IMR-90 (cell line): ENCODE measurements around the gene TULP3.
A peak's percentile ranks its signal among the peaks of the same experiment; 100 is the strongest.

Source experiments
- CEBPB ChIP-seq: IDR thresholded peaks from 2 replicates; pipeline ENCODE4 v1.6.1; 2012; ENCODE audit warnings: low read depth, low read length, improper control_type of control experiment
- CHD1 ChIP-seq: IDR thresholded peaks from 2 replicates; pipeline ENCODE4 v1.6.1; 2012; ENCODE audit warnings: low read depth, low read length, improper control_type of control experiment
- MAFK ChIP-seq: IDR thresholded peaks from 2 replicates; pipeline ENCODE4 v1.6.1; 2012; ENCODE audit warnings: low read depth, low read length, improper control_type of control experiment
- MXI1 ChIP-seq: IDR thresholded peaks from 2 replicates; pipeline ENCODE4 v1.6.1; 2012; ENCODE audit warnings: low read depth, mild to moderate bottlenecking, low read length, moderate library complexity, borderline replicate concordance
- NFE2L2 ChIP-seq: fragments of 150-350 bp; IDR thresholded peaks from 2 replicates; pipeline ENCODE4 v1.6.1; 2016; ENCODE audit warnings: low read depth, mild to moderate bottlenecking, low read length
- POLR2A ChIP-seq: IDR thresholded peaks from 2 replicates; pipeline ENCODE4 v1.6.1; 2012; ENCODE audit warnings: mild to moderate bottlenecking, low read depth, low read length
- RAD21 ChIP-seq: IDR thresholded peaks from 2 replicates; pipeline ENCODE4 v1.6.1; 2012; ENCODE audit warnings: low read length, improper control_type of control experiment
- RFX5 ChIP-seq: IDR thresholded peaks from 2 replicates; pipeline ENCODE4 v1.8.0; 2012; ENCODE audit warnings: low read depth, mild to moderate bottlenecking, low read length, moderate library complexity
- SMC3 ChIP-seq: fragments of 150-350 bp; IDR thresholded peaks from 2 replicates; pipeline ENCODE4 v1.6.1; 2016; ENCODE audit warnings: low read depth, mild to moderate bottlenecking, antibody characterized with exemption, low read length, moderate library complexity
- TF ChIP-seq, protein P1 (sequence below): conservative IDR thresholded peaks from 2 replicates; pipeline ENCODE4 v1.5.1; 2012; ENCODE audit warnings: mild to moderate bottlenecking, low read depth, low read length, improper control_type of control experiment
- TF ChIP-seq, protein P2 (sequence below): fragments of 150-350 bp; IDR thresholded peaks from 2 replicates; pipeline ENCODE4 v1.6.1; 2016; ENCODE audit warnings: low read depth, mild to moderate bottlenecking, low read length, moderate library complexity, borderline replicate concordance
- TF ChIP-seq, protein P3 (sequence below): fragments of 150-350 bp; IDR thresholded peaks from 2 replicates; pipeline ENCODE4 v1.6.1; 2017; ENCODE audit warnings: mild to moderate bottlenecking, antibody characterized with exemption, low read length, low read depth

DNA sequence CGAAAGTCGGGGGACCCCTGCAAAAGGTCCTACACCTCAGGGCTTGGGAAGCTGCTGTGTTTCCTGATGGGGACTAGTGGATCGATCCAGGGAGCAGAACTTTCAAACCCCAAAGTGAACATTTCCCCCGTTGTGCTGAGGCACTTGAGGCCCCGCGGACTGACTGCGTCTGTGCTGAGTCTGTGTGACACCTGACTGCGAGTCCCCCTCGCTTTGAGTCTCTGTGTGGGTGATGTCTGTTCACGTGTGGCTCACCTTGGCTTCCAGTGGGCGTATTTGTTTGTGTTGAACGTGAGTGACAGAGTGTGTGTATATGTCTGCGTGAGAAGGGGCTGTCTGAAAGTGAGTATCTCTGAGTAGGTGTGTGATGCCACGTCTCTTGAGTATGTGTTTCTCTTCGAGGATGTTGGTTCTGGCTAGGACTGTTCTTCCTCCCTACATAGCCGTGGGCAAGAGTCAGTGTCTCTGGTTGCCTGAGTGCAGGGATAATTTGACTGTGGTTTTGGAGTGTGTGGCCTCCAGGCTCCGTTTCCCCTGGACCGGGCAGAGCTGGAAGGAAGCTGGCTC lies 69.8 kb downstream of the TULP3 start:
- TF ChIP-seq, protein P1, sequence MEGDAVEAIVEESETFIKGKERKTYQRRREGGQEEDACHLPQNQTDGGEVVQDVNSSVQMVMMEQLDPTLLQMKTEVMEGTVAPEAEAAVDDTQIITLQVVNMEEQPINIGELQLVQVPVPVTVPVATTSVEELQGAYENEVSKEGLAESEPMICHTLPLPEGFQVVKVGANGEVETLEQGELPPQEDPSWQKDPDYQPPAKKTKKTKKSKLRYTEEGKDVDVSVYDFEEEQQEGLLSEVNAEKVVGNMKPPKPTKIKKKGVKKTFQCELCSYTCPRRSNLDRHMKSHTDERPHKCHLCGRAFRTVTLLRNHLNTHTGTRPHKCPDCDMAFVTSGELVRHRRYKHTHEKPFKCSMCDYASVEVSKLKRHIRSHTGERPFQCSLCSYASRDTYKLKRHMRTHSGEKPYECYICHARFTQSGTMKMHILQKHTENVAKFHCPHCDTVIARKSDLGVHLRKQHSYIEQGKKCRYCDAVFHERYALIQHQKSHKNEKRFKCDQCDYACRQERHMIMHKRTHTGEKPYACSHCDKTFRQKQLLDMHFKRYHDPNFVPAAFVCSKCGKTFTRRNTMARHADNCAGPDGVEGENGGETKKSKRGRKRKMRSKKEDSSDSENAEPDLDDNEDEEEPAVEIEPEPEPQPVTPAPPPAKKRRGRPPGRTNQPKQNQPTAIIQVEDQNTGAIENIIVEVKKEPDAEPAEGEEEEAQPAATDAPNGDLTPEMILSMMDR, result no peak
- TF ChIP-seq RFX5 (no peak), POLR2A (peak; percentile 49), SMC3 (no peak), CHD1 (no peak), MAFK (no peak), CEBPB (no peak), MXI1 (no peak), NFE2L2 (no peak), RAD21 (no peak)
- TF ChIP-seq, protein P2, sequence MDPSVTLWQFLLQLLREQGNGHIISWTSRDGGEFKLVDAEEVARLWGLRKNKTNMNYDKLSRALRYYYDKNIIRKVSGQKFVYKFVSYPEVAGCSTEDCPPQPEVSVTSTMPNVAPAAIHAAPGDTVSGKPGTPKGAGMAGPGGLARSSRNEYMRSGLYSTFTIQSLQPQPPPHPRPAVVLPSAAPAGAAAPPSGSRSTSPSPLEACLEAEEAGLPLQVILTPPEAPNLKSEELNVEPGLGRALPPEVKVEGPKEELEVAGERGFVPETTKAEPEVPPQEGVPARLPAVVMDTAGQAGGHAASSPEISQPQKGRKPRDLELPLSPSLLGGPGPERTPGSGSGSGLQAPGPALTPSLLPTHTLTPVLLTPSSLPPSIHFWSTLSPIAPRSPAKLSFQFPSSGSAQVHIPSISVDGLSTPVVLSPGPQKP, result no peak
- TF ChIP-seq, protein P3, sequence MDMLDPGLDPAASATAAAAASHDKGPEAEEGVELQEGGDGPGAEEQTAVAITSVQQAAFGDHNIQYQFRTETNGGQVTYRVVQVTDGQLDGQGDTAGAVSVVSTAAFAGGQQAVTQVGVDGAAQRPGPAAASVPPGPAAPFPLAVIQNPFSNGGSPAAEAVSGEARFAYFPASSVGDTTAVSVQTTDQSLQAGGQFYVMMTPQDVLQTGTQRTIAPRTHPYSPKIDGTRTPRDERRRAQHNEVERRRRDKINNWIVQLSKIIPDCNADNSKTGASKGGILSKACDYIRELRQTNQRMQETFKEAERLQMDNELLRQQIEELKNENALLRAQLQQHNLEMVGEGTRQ, result peak; percentile 46
